Right ventricle myocardium superior (tissue), 1 donor: ENCODE results near the gene CTSO. TPM values are rescaled to one million over a fixed set of nuclear protein-coding genes. Genes with fewer than 3 reads are reported as not detected.
"Not testable (repeated sequence)": the region's sequence is repeated elsewhere in the genome, so short reads cannot be mapped to it uniquely, and the experiment has no call there.

Experiments used
- ATAC-seq: fragments of 200-7000 bp; cut with Tn5 transposase; one replicate; pipeline ENCODE4 v1.9.1; 2020; ENCODE audit warnings: mild to moderate bottlenecking; ENCODE audit not compliant: poor library complexity
- DNase-seq: peaks from one replicate; pipeline ENCODE4 v3.0.0-alpha.2; 2020
- intact Hi-C: fragments of 100-400 bp; cut with DNase I; formaldehyde crosslinking; loops from one replicate; pipeline ENCODE4 v1.11.2; 2022
- total RNA-seq: library from RNA; stranded (reverse); fragmentation: NEBNext Ultra II Directional; extraction: Animal tissue kit (Norgen Biotek cat#: 25700); gene quantifications from one replicate; pipeline ENCODE4 v1.2.1, GENCODE V29; 2021
- donor health status: DM: no; HTN: yes; CAD: no; lungs with severe emphysema.

The CTSO gene
- total RNA-seq, 1 donor from 2014 or later: 6.2 TPM

GRCh38 chr4:155961575-155961974 is 7.9 kb upstream of the CTSO start:
- no peak for DNase-seq
- no peak for ATAC-seq
- intact Hi-C loops: no loop called here

GRCh38 chr4:155960522-155960921 is 6.9 kb upstream of the CTSO start:
- ATAC-seq (peak; percentile 70), DNase-seq (no peak)
- intact Hi-C loops: no loop called here

GRCh38 chr4:155959417-155959816 is 5.8 kb upstream of the CTSO start:
- ATAC-seq (no peak), DNase-seq (no peak)
- intact Hi-C loops: loop anchor here (10.0 kb wide), 1 partner anchor 555 kb away; no protein-coding TSS in a partner anchor

- ATAC-seq: no peak
- intact Hi-C loops: loop anchor here (10.0 kb wide), 1 partner anchor 552 kb away; no protein-coding TSS in a partner anchor
- DNase-seq: no peak
These were observed 2.8 kb upstream of the CTSO start for GRCh38 chr4:155956461-155956860.

GRCh38 chr4:155954939-155955338 is 1.3 kb upstream of the CTSO start:
- ATAC-seq (no peak), DNase-seq (no peak)
- intact Hi-C loops: loop anchor here (5.0 to 10.0 kb wide), 2 partner anchors 143 to 550 kb away; no protein-coding TSS in a partner anchor

GRCh38 chr4:155954118-155954685 is 536 bp upstream of the CTSO start:
- DNase-seq (peak; percentile 39), ATAC-seq (no peak)
- intact Hi-C loops: loop anchor here (5.0 to 10.0 kb wide), 2 partner anchors 142 to 549 kb away; no protein-coding TSS in a partner anchor

GRCh38 chr4:155952501-155952901 is 1.2 kb downstream of the CTSO start:
- ATAC-seq: no peak
- DNase-seq: no peak
- intact Hi-C loops: loop anchor here (5.0 to 10.0 kb wide), 2 partner anchors 140 to 548 kb away; no protein-coding TSS in a partner anchor

- DNase-seq: no peak
- intact Hi-C loops: loop anchor here (5.0 to 10.0 kb wide), 2 partner anchors 138 to 546 kb away; no protein-coding TSS in a partner anchor
- ATAC-seq: no peak
These were observed 3.2 kb downstream of the CTSO start for GRCh38 chr4:155950461-155950860.

GRCh38 chr4:155948541-155948940 is 5.1 kb downstream of the CTSO start:
- no peak for ATAC-seq

GRCh38 chr4:155946486-155946885 is 7.2 kb downstream of the CTSO start:
- intact Hi-C loops: no loop called here
- peak; percentile 76 for ATAC-seq
- no peak for DNase-seq

More at GRCh38 chr4:155948541-155948940, 5.1 kb downstream of the CTSO start:
- intact Hi-C loops: no loop called here
- no peak for DNase-seq

GRCh38 chr4:155944516-155944915 is 9.2 kb downstream of the CTSO start:
- intact Hi-C loops: no loop called here
- DNase-seq: no peak
- no peak for ATAC-seq

GRCh38 chr4:155943605-155944291 is 9.9 kb downstream of the CTSO start:
- intact Hi-C loops: no loop called here
- no peak for ATAC-seq

GRCh38 chr4:155941820-155942219 is 11.8 kb downstream of the CTSO start:
- no peak for DNase-seq
- intact Hi-C loops: no loop called here
- ATAC-seq: no peak

More at GRCh38 chr4:155943605-155944291, 9.9 kb downstream of the CTSO start:
- no peak for DNase-seq

- no peak for DNase-seq
- no peak for ATAC-seq
- intact Hi-C loops: no loop called here
These were observed 12.4 kb downstream of the CTSO start for GRCh38 chr4:155941085-155941790.

GRCh38 chr4:155935389-155935986 is 18.2 kb downstream of the CTSO start:
- intact Hi-C loops: no loop called here
- DNase-seq (no peak), ATAC-seq (no peak)

GRCh38 chr4:155934634-155935033 is 19.0 kb downstream of the CTSO start:
- DNase-seq, ATAC-seq, intact Hi-C loops: not testable (repeated sequence)

- DNase-seq (no peak), ATAC-seq (no peak)
- intact Hi-C loops: no loop called here
These were observed 22.0 kb downstream of the CTSO start for GRCh38 chr4:155931634-155932033.

- DNase-seq: no peak
- intact Hi-C loops: no loop called here
- ATAC-seq: no peak
These were observed 23.3 kb downstream of the CTSO start for GRCh38 chr4:155930330-155930729.

GRCh38 chr4:155929833-155930232 is 23.8 kb downstream of the CTSO start:
- intact Hi-C loops: no loop called here
- DNase-seq: no peak
- ATAC-seq: no peak
